Astrocyte (in vitro differentiated cells and primary cell): ENCODE results near the gene IL1R1.
"Not testable (repeated sequence)": the region's sequence is repeated elsewhere in the genome, so short reads cannot be mapped to it uniquely, and the experiment has no call there.

Source experiments
- CTCF ChIP-seq: IDR thresholded peaks from 2 replicates; pipeline ENCODE4 v1.5.1; 2011; ENCODE audit warnings: low read depth, mild to moderate bottlenecking, inconsistent platforms, low read length, moderate library complexity; ENCODE audit not compliant: insufficient read depth
- EZH2 ChIP-seq: IDR thresholded peaks from 2 replicates; pipeline ENCODE4 v1.6.1; 2012; ENCODE audit warnings: mild to moderate bottlenecking, low read length, inconsistent platforms; ENCODE audit not compliant: insufficient read depth

GRCh38 chr2:102124421-102124820, 18.1 kb upstream of the IL1R1 start:
- TF ChIP-seq EZH2, CTCF: not testable (repeated sequence)
